Liver (tissue), 9 donors: ENCODE measurements around the gene RPS6KA5. TPM values are rescaled to one million over a fixed set of nuclear protein-coding genes. Genes with fewer than 3 reads are reported as not detected.
"Not testable (repeated sequence)": the region's sequence is repeated elsewhere in the genome, so short reads cannot be mapped to it uniquely, and the experiment has no call there.

Experiments used
- DNase-seq: peaks from one replicate; pipeline ENCODE4 v3.0.0-alpha.2; 2017; ENCODE audit warnings: low spot score
- H3K27ac ChIP-seq, 2 donors: one replicate each; pipeline ENCODE4 v1.7.0; 2013; ENCODE audit warnings: inconsistent platforms in 2 of 2, low read length in 2 of 2, control low read depth in 1 of 2, low read depth in 1 of 2, mild to moderate bottlenecking in 1 of 2
- H3K27me3 ChIP-seq, 4 donors: one replicate each; pipeline versions ENCODE4 v1.6.1 to v1.7.0; 2013; ENCODE audit warnings: low read length in 3 of 4, inconsistent platforms in 1 of 4, mild to moderate bottlenecking in 1 of 4, moderate library complexity in 1 of 4; ENCODE audit not compliant: control insufficient read depth in 4 of 4, insufficient read depth in 4 of 4
- H3K36me3 ChIP-seq, 4 donors: one replicate each; pipeline versions ENCODE4 v1.6.1 to v1.7.0; 2013; ENCODE audit warnings: low read length in 3 of 4, mild to moderate bottlenecking in 3 of 4, low read depth in 1 of 4, moderate library complexity in 1 of 4; ENCODE audit not compliant: control insufficient read depth in 4 of 4, insufficient read depth in 3 of 4
- H3K4me1 ChIP-seq, 4 donors: one replicate each; pipeline versions ENCODE4 v1.6.1 to v1.7.0; 2013; ENCODE audit warnings: low read length in 3 of 4, mild to moderate bottlenecking in 3 of 4, moderate library complexity in 1 of 4; ENCODE audit not compliant: control insufficient read depth in 4 of 4, insufficient read depth in 4 of 4
- H3K4me3 ChIP-seq, 3 donors: one replicate each; pipeline versions ENCODE4 v1.6.1 to v1.7.0; 2013; ENCODE audit warnings: low read length in 3 of 3, control low read depth in 1 of 3, low read depth in 1 of 3, mild to moderate bottlenecking in 1 of 3
- H3K9ac ChIP-seq, 2 donors: one replicate each; pipeline ENCODE4 v1.7.0; 2013; ENCODE audit warnings: low read length in 2 of 2, mild to moderate bottlenecking in 2 of 2, moderate library complexity in 2 of 2, control low read depth in 1 of 2, low read depth in 1 of 2
- H3K9me3 ChIP-seq, 4 donors: one replicate each; pipeline versions ENCODE4 v1.6.1 to v1.7.0; 2013; ENCODE audit warnings: low read length in 3 of 4; ENCODE audit not compliant: control insufficient read depth in 4 of 4
- ATF3 ChIP-seq: IDR thresholded peaks from 2 replicates; pipeline ENCODE4 v1.6.1; 2016; ENCODE audit warnings: antibody characterized with exemption
- CTCF ChIP-seq: fragments of 150-350 bp; IDR thresholded peaks from 2 replicates; pipeline ENCODE4 v1.5.1; 2017; ENCODE audit warnings: improper control_type of control experiment, low read depth, low read length; ENCODE audit not compliant: missing input control
- EGR1 ChIP-seq, 2 donors: IDR thresholded peaks; 2 replicates each; pipeline ENCODE4 v1.6.1; 2016 to 2018; ENCODE audit warnings: antibody characterized with exemption in 2 of 2, low read depth in 2 of 2
- FOXA2 ChIP-seq: IDR thresholded peaks from 2 replicates; pipeline ENCODE4 v1.6.1; 2016; ENCODE audit warnings: antibody characterized with exemption
- HNF4A ChIP-seq, 2 donors: conservative IDR thresholded peaks; 2 replicates each; pipeline ENCODE4 v1.6.1; 2016; ENCODE audit warnings: antibody characterized with exemption in 2 of 2, mild to moderate bottlenecking in 2 of 2
- HNF4G ChIP-seq: IDR thresholded peaks from 2 replicates; pipeline ENCODE4 v1.6.1; 2016; ENCODE audit warnings: antibody characterized with exemption
- JUND ChIP-seq, 2 donors: IDR thresholded peaks; 2 replicates each; pipeline ENCODE4 v1.6.1; 2016; ENCODE audit warnings: antibody characterized with exemption in 2 of 2
- NR2F2 ChIP-seq: IDR thresholded peaks from 2 replicates; pipeline ENCODE4 v1.6.1; 2016; ENCODE audit warnings: antibody characterized with exemption
- RAD21 ChIP-seq, 2 donors: IDR thresholded peaks; 2 replicates each; pipeline ENCODE4 v1.6.1; 2016; ENCODE audit warnings: antibody characterized with exemption in 2 of 2, mild to moderate bottlenecking in 2 of 2
- RXRA ChIP-seq, 2 donors: IDR thresholded peaks; 2 replicates each; pipeline ENCODE4 v1.6.1; 2017 to 2018; ENCODE audit warnings: antibody characterized with exemption in 2 of 2, mild to moderate bottlenecking in 1 of 2
- SP1 ChIP-seq: IDR thresholded peaks from 2 replicates; pipeline ENCODE4 v1.6.1; 2018; ENCODE audit warnings: antibody characterized with exemption, mild to moderate bottlenecking
- TAF1 ChIP-seq: conservative IDR thresholded peaks from 2 replicates; pipeline ENCODE4 v1.6.1; 2016; ENCODE audit warnings: antibody characterized with exemption, mild to moderate bottlenecking
- YY1 ChIP-seq: IDR thresholded peaks from 2 replicates; pipeline ENCODE4 v1.6.1; 2016; ENCODE audit warnings: antibody characterized with exemption, mild to moderate bottlenecking
- WGBS: extraction: QIAGEN DNeasy Blood & Tissue Kit; methylation state at CpG from one replicate; pipeline ENCODE4 v1.1.7; 2013; 5-methylcytosine and 5-hydroxymethylcytosine counted together
- polyA plus RNA-seq, 2 donors: library from polyadenylated mRNA; stranded (reverse) in 1 of 2; unstranded in 1 of 2; fragments of 200-250 nt in 1 of 2; fragments of >200 nt in 1 of 2; fragmentation: Nextera tagmentation in 1 of 2; extraction: Ambion mirVana in 1 of 2; gene quantifications; one replicate each; pipeline versions ENCODE4 v1.2.1 to v1.2.3, GENCODE V29; 2013 to 2015
- total RNA-seq, 2 donors: library from RNA; depleted of rRNA; stranded (reverse); fragments of >200 nt; gene quantifications; one replicate each; pipeline ENCODE4 v1.2.3, GENCODE V29; 2014
- TF ChIP-seq, protein P1 (sequence below): IDR thresholded peaks from 2 replicates; pipeline ENCODE4 v1.6.1; 2016; ENCODE audit warnings: antibody characterized with exemption
- donor health status: healthy.
- donor health status: healthy.
- donor health status: healthy.
- donor health status: healthy.
- donor health status: healthy.

RPS6KA5 gene
- total and polyA plus RNA-seq, 4 donors = 0.52 to 2.3 (median 1.3) TPM

GRCh38 chr14:90858511-90858910 lies 201.9 kb downstream of the RPS6KA5 start:
- no peak for DNase-seq
- TF ChIP-seq CTCF (no peak), TAF1 (no peak), RAD21 (IDR thresholded peaks at IDR 0.05) (no peak), FOXA2 (no peak)
- H3K4me1 ChIP-seq = no peaks in the 10 kb centered on the region
- no peaks in the 10 kb centered on the region for H3K36me3 ChIP-seq
- WGBS = 90% methylated on average over 5 of the region's 5 CpGs
- H3K27ac ChIP-seq = no peak overlapping the region
- no peaks in the 10 kb centered on the region for H3K9me3 ChIP-seq
- no peaks in the 10 kb centered on the region for H3K27me3 ChIP-seq
- no peak overlapping the region for H3K9ac ChIP-seq
- H3K4me3 ChIP-seq = no peak overlapping the region

DNA sequence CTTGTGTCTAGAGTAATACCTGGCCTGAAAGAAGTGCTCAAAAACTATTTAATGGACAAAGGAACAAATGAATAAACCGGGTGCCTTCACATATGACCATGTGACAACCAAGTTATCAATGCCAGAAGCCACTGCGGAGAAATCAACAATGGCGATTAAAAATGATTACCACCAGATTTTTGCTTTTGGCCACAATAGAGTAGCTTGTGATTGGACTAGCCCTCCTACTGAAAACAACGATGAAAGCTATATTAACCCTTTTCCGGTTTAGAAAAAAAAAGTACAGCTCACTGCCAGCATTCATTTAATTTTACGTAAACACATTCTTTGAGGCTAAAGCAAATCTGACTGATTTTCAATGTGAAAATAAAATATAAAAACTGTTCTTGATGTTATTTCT lies 202.6 kb downstream of the RPS6KA5 start:
- Histone ChIP-seq H3K36me3 (no peaks in the 10 kb centered on the region), H3K27me3 (no peaks in the 10 kb centered on the region), H3K4me3 (no peak overlapping the region), H3K4me1 (no peaks in the 10 kb centered on the region), H3K9me3 (no peaks in the 10 kb centered on the region), H3K27ac (no peak overlapping the region), H3K9ac (no peak overlapping the region)
- DNase-seq = no peak
- no peak for TF ChIP-seq HNF4A (conservative IDR thresholded peaks at IDR 0.05)
- no peak for TF ChIP-seq FOXA2
- TF ChIP-seq TAF1 = no peak
- TF ChIP-seq ATF3 = no peak
- no peak for TF ChIP-seq RAD21 (IDR thresholded peaks at IDR 0.05)
- WGBS = 93% methylated on average over 6 of the region's 6 CpGs

DNA sequence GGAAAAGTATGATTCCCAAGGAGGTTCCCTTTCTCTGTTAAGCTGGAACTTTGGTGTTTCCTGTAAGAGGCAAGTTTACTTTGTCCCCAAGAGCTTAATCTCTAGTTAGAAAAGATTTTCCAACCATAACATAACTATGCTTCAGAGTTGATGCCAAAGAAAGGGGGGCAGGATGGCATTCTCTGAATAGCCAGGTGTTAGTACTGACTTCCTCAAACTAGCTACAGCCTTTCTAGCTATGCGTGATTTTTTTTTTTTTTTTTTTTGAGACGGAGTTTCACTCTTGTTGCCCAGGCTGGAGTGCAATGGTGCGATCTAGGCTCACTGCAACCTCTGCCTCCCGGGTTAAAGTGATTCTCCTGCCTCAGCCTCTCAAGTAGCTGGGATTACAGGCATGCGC lies 204.3 kb downstream of the RPS6KA5 start:
- DNase-seq, H3K9me3 ChIP-seq, H3K9ac ChIP-seq, H3K27ac ChIP-seq, H3K36me3 ChIP-seq, H3K4me1 ChIP-seq, H3K27me3 ChIP-seq, H3K4me3 ChIP-seq: not testable (repeated sequence)
- 93% methylated on average over 5 of the region's 5 CpGs for WGBS

DNA sequence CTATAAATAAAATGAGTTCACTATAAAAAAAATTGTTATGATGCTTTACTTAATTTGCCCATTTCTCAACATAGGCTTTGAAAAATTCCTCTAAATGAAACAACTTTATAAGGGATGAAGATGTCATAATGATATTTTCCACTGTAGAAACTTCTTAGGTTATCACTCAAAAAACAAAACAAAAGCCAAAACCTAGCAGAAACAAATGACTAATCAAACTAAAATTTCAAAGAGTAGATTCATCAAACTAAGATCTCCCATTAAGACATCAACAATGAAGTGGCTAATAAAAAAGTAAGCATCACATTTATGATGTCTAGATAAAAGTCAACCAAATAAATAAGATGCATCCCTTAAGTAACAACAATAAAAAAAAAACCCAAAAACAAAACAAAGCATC lies 207.3 kb downstream of the RPS6KA5 start:
- H3K36me3 ChIP-seq = no peaks in the 10 kb centered on the region
- DNase-seq = no peak
- H3K9me3 ChIP-seq = no peaks in the 10 kb centered on the region
- H3K27ac ChIP-seq = no peak overlapping the region
- no peak overlapping the region for H3K4me3 ChIP-seq
- no peaks in the 10 kb centered on the region for H3K27me3 ChIP-seq
- no peaks in the 10 kb centered on the region for H3K4me1 ChIP-seq
- TF ChIP-seq, protein P1, sequence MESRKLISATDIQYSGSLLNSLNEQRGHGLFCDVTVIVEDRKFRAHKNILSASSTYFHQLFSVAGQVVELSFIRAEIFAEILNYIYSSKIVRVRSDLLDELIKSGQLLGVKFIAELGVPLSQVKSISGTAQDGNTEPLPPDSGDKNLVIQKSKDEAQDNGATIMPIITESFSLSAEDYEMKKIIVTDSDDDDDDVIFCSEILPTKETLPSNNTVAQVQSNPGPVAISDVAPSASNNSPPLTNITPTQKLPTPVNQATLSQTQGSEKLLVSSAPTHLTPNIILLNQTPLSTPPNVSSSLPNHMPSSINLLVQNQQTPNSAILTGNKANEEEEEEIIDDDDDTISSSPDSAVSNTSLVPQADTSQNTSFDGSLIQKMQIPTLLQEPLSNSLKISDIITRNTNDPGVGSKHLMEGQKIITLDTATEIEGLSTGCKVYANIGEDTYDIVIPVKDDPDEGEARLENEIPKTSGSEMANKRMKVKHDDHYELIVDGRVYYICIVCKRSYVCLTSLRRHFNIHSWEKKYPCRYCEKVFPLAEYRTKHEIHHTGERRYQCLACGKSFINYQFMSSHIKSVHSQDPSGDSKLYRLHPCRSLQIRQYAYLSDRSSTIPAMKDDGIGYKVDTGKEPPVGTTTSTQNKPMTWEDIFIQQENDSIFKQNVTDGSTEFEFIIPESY = no peak
- TF ChIP-seq EGR1 (IDR thresholded peaks at IDR 0.05; ENCODE audit: low read depth in 2 of 2) (no peak), NR2F2 (no peak), HNF4G (no peak), SP1 (no peak), RXRA (IDR thresholded peaks at IDR 0.05) (no peak), YY1 (no peak), JUND (IDR thresholded peaks at IDR 0.05) (no peak), TAF1 (no peak)
- H3K9ac ChIP-seq = no peak overlapping the region
